GM21390 (cell line): ENCODE measurements around the gene C14orf180.

Source experiments
- ATAC-seq: cut with Tn5 transposase; IDR thresholded peaks from one replicate; pipeline ENCODE4 v1.9.1; 2021; ENCODE audit not compliant: unreplicated experiment

The C14orf180 gene

GRCh38 chr14:104591506-104592291, 12.1 kb downstream of the C14orf180 start:
- no peak for ATAC-seq

- ATAC-seq = no peak
Measured at GRCh38 chr14:104592292-104592672, 12.7 kb downstream of the C14orf180 start.

DNA sequence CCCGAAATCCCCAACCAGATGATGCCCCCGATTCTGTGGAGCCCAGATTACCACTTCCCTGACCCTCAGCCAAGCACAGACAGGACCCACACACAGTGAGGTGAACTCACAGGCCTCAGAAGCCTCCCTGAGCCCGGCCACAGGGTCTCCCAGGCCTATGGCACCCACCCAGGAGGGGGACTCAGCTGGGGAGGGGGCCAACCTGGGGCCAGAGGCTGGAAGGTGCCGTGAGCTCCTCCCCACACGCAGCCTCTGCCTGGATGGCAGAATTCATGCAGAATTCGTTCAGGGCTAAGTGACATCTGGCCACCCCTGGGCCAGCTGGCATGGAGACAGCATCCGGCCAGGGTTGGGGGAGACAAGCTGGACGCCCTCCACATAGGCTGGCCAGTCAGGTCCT, 13.2 kb downstream of the C14orf180 start:
- no peak for ATAC-seq

GRCh38 chr14:104593241-104593701, 13.7 kb downstream of the C14orf180 start:
- ATAC-seq = no peak

- no peak for ATAC-seq
Measured at GRCh38 chr14:104593710-104594136, 14.2 kb downstream of the C14orf180 start.

- ATAC-seq = no peak
Measured at GRCh38 chr14:104594310-104595046, 14.9 kb downstream of the C14orf180 start.

DNA sequence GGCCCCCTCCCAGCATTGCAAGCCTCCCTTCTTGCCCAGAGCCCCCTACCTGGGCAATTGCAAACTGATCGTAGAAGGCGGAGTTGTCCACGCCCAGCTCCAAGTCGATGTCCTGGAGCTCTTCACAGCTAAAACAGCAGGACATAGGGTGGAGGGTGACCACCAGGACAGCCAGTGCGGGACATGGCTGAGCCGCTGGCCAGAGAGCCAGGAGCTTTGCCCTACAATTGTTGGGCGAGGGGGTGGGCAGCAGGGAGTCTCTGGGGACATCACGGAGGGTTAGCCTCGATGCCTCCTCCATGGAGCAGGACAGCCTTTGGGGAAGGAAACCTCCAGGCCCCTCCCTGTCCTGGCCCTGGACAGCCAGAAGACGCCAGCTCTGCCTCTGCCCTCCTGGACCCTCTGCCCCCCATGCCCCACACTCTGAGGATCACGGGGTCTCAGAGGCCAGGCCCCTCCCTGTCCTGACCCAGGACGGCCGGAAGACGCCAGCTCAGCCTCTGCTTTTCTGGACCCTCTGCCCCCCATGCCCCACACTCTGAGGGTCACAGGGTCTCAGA, 15.6 kb downstream of the C14orf180 start:
- no peak for ATAC-seq

- ATAC-seq = no peak
Measured at GRCh38 chr14:104595911-104596450, 16.4 kb downstream of the C14orf180 start.

- ATAC-seq = no peak
Measured at GRCh38 chr14:104596451-104596918, 16.9 kb downstream of the C14orf180 start.

GRCh38 chr14:104596927-104597351, 17.4 kb downstream of the C14orf180 start:
- no peak for ATAC-seq

- no peak for ATAC-seq
Measured at GRCh38 chr14:104597576-104597975, 18.0 kb downstream of the C14orf180 start.

DNA sequence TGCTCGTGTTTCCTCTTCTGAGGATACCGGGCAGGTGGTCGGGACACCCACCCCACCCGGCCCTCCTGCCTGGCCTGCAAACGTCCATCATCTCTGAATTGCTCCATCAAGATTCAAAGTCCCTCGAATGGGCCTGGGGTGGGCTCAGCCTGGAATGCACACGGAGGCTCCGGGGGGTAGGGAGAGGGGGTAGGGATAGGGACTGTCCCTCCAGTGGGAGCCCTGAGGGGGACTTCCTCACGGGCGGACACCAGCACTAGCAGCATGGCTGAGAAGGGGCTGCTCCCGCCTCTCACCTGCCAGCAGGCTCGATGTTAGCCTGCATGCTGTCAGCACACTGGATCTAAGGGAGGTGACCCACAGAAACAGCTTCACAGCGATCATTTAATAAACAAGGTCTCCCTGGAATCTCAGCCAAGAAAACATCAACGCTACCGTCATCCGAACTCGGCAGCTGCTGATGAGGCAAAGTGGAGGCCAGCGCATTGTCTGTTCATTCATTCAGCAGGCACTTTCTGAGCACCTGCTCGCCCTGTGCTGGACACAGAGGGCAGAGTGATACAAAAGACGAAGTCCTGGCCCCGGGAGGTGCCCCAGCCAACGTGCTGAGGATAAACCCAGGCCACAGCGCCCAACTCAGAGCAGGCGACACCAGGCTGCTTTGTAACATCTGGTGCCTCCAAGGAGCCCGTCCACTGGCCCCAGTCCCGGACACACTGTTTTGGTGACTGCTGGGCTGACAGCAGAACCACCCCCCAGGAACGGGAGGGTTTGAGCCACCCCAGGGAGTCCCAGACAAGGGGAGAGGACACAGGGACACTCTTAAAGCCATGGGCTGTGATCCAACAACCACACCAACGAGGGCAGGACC, 18.7 kb downstream of the C14orf180 start:
- no peak for ATAC-seq

GRCh38 chr14:104598910-104599273, 19.3 kb downstream of the C14orf180 start:
- no peak for ATAC-seq

DNA sequence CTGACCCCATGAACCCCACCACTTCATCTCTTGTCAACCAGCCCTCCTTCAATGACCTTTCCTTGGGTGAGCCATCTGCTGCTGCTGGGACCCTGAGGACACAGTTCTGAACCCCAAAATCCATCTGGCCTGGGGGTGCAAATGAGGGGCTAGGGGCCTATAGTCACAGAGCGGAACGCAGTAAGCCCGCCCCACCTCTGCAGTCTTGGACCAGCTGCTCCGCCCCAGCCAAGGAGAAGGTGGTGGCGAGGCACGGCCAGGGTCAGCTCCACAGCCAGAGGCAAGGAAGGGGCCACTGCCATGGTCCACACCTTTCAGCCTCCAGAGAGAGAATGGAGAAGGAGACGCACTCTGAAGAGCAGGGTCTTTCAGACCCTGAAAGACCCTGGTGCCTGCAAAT, 19.9 kb downstream of the C14orf180 start:
- ATAC-seq = no peak

- no peak for ATAC-seq
Measured at GRCh38 chr14:104600141-104600643, 20.6 kb downstream of the C14orf180 start.

GRCh38 chr14:104600805-104601204, 21.2 kb downstream of the C14orf180 start:
- no peak for ATAC-seq

DNA sequence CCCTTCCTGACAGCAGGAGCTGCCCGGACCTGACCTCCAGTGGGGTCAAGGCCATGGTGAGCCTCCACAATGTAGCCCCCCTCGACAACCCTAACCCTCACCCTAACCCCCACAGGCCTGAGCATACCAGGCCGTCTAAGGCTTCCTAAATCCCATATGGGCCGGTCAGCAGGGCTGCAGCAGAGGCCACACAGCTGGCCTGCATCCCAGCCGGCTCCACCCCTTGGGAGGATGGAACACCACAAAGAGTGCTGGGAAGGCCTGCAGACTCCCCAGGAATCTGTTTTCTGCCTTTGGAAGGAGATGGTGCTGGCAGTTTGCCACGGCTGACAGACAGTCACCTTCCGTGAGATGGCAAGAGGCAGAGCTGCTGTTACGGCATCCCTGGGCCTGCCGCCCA, 22.2 kb downstream of the C14orf180 start:
- ATAC-seq = no peak

- no peak for ATAC-seq
Measured at GRCh38 chr14:104602315-104602932, 22.9 kb downstream of the C14orf180 start.

DNA sequence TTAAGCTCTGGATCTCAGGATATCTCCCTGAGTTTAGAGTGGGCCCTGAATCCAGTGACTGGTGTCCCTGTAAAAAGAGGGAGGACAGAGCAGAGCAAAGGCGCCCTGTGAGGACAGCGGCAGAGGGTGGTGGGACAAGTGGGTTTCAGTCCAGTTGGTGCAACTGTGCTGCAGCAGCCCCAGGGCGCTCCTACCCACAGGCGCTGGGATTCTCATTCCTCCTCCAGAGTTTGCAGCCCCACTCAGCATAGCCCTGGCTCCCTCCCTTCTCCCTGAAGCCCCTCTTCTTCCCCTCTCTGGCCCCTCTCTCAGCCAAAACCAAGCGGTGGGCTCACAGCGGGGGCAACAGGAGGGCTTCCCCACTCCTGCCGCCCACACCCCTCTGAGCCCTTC, 23.4 kb downstream of the C14orf180 start:
- no peak for ATAC-seq
